ENCODE measurements around the gene WRNIP1. TPM values are rescaled to one million over a fixed set of nuclear protein-coding genes. Genes with fewer than 3 reads are reported as not detected.

WRNIP1 gene
- total RNA-seq, 1 experiment from 2014 or later: 51.7 TPM

DNA sequence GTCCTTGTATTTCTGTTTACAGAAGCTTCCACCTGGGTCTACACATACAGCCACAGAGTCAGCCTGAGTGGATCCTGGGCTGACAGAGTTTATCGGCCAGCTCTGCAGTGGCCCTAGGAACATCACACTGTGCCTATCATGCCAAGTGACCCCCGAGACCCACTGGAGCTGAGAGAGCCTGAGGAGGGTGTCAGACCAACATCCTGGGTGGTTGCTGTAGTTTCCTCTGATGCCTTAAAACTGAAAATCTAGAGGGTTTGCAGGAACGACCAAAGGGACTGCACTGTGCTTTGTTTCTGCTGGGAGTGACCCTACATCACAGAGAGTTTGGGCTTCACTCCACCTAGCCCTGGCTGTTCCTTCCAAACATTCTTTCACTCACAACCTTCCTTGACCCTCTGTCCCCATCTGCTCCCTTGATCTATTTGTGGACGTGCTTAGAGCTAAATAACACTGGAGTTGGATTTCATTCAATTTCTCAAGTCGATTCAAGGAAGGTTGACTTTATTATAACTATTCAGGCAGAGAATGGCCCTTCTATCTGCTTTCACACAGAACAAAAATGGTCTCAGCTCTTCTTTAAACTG is 32.6 kb upstream of the WRNIP1 start:
- no peak for DNase-seq
- Mint-ChIP-seq H3K36me3 (ENCODE audit: insufficient read depth, unreplicated experiment) (no peaks in the 10 kb centered on the region), H3K27me3 (ENCODE audit: insufficient read depth, unreplicated experiment) (no peaks in the 10 kb centered on the region), H3K9me3 (ENCODE audit: unreplicated experiment) (no peaks in the 10 kb centered on the region), H3K4me3 (ENCODE audit: unreplicated experiment) (no peak overlapping the region), H3K27ac (ENCODE audit: unreplicated experiment) (no peak overlapping the region), H3K4me1 (ENCODE audit: low read depth, unreplicated experiment) (peaks cover 12% of the 10 kb centered on the region)
- peaks cover 35% of the 10 kb centered on the region for H3K4me1 ChIP-seq
- POLR2A ChIA-PET: no interaction called here
- no TSS peak for BruUV-seq (replicated peaks)
- no peak for TF ChIP-seq CTCF (IDR thresholded peaks at IDR 0.05; ENCODE audit: insufficient read depth in 1 of 2, low read depth in 1 of 2, low read length in 1 of 2, severe bottlenecking in 1 of 2, unreplicated experiment in 1 of 2)
- no peaks in the 10 kb centered on the region for H3K9me3 ChIP-seq
- H3K36me3 ChIP-seq (ENCODE audit: control insufficient read depth, insufficient read depth, low read length): no peaks in the 10 kb centered on the region
- H3K27me3 ChIP-seq (replicated peaks; ENCODE audit: control insufficient read depth, insufficient read depth, low read length): no peaks in the 10 kb centered on the region
- H3K4me3 ChIP-seq (ENCODE audit: low read depth, low read length): no peak overlapping the region
- CTCF ChIA-PET: interaction anchor here (0.6 kb wide), 2 partner anchors 36 to 54 kb away, joined by 3 to 5 read pairs; no protein-coding TSS in a partner anchor
- intact Hi-C loops (cut with micrococcal nuclease; ENCODE audit: unreplicated experiment): no loop called here

- H3K27me3 Mint-ChIP-seq (ENCODE audit: insufficient read depth, unreplicated experiment): no peaks in the 10 kb centered on the region
- Histone ChIP-seq H3K4me3 (ENCODE audit: low read depth, low read length) (no peak overlapping the region), H3K36me3 (ENCODE audit: control insufficient read depth, insufficient read depth, low read length) (no peaks in the 10 kb centered on the region), H3K4me1 (peaks cover 37% of the 10 kb centered on the region), H3K27me3 (replicated peaks; ENCODE audit: control insufficient read depth, insufficient read depth, low read length) (no peaks in the 10 kb centered on the region), H3K9me3 (no peaks in the 10 kb centered on the region)
- BruUV-seq (replicated peaks): no TSS peak
- H3K27ac Mint-ChIP-seq (ENCODE audit: unreplicated experiment): no peak overlapping the region
- ChIA-PET CTCF (no interaction called here), POLR2A (no interaction called here)
- intact Hi-C loops (cut with micrococcal nuclease; ENCODE audit: unreplicated experiment): no loop called here
- peaks cover 12% of the 10 kb centered on the region for H3K4me1 Mint-ChIP-seq (ENCODE audit: low read depth, unreplicated experiment)
- H3K4me3 Mint-ChIP-seq (ENCODE audit: unreplicated experiment): no peak overlapping the region
- H3K9me3 Mint-ChIP-seq (ENCODE audit: unreplicated experiment): no peaks in the 10 kb centered on the region
- TF ChIP-seq CTCF (IDR thresholded peaks at IDR 0.05; ENCODE audit: insufficient read depth in 1 of 2, low read depth in 1 of 2, low read length in 1 of 2, severe bottlenecking in 1 of 2, unreplicated experiment in 1 of 2): no peak
- H3K36me3 Mint-ChIP-seq (ENCODE audit: insufficient read depth, unreplicated experiment): no peaks in the 10 kb centered on the region
- DNase-seq: no peak
Measured at GRCh38 chr6:2733324-2733723, 31.9 kb upstream of the WRNIP1 start.

GRCh38 chr6:2733736-2734480 is 31.3 kb upstream of the WRNIP1 start:
- no peaks in the 10 kb centered on the region for H3K9me3 ChIP-seq
- Mint-ChIP-seq H3K27me3 (ENCODE audit: insufficient read depth, unreplicated experiment) (no peaks in the 10 kb centered on the region), H3K36me3 (ENCODE audit: insufficient read depth, unreplicated experiment) (no peaks in the 10 kb centered on the region), H3K4me1 (ENCODE audit: low read depth, unreplicated experiment) (peaks cover 12% of the 10 kb centered on the region), H3K9me3 (ENCODE audit: unreplicated experiment) (no peaks in the 10 kb centered on the region), H3K4me3 (ENCODE audit: unreplicated experiment) (no peak overlapping the region), H3K27ac (ENCODE audit: unreplicated experiment) (no peak overlapping the region)
- DNase-seq: no peak
- no TSS peak for BruUV-seq (replicated peaks)
- POLR2A ChIA-PET: no interaction called here
- H3K36me3 ChIP-seq (ENCODE audit: control insufficient read depth, insufficient read depth, low read length): no peaks in the 10 kb centered on the region
- H3K4me3 ChIP-seq (ENCODE audit: low read depth, low read length): no peak overlapping the region
- H3K27me3 ChIP-seq (replicated peaks; ENCODE audit: control insufficient read depth, insufficient read depth, low read length): no peaks in the 10 kb centered on the region
- TF ChIP-seq CTCF (IDR thresholded peaks at IDR 0.05; ENCODE audit: insufficient read depth in 1 of 2, low read depth in 1 of 2, low read length in 1 of 2, severe bottlenecking in 1 of 2, unreplicated experiment in 1 of 2): no peak
- CTCF ChIA-PET: no interaction called here
- intact Hi-C loops (cut with micrococcal nuclease; ENCODE audit: unreplicated experiment): no loop called here
- peaks cover 37% of the 10 kb centered on the region for H3K4me1 ChIP-seq
